Adipose tissue (tissue), 3 donors: ENCODE measurements around the gene MB21D2. TPM values are rescaled to one million over a fixed set of nuclear protein-coding genes. Genes with fewer than 3 reads are reported as not detected.
"Not testable (repeated sequence)": the region's sequence is repeated elsewhere in the genome, so short reads cannot be mapped to it uniquely, and the experiment has no call there.

ENCODE experiments used
- H3K27ac ChIP-seq: one replicate; pipeline ENCODE4 v1.5.1; 2013; ENCODE audit warnings: low read depth, low read length
- WGBS, 3 donors: extraction: QIAGEN DNeasy Blood & Tissue Kit; methylation state at CpG; one replicate each; pipeline ENCODE4 v1.1.7; 2013; 5-methylcytosine and 5-hydroxymethylcytosine counted together
- polyA plus RNA-seq, 3 donors: library from polyadenylated mRNA; stranded (reverse); fragments of 200-250 nt; gene quantifications; one replicate each; pipeline ENCODE4 v1.2.3, GENCODE V29; 2013
- donor health status: healthy with polysubstance abuse.
- donor health status: Bipolar disorder and iron deficiency.
- donor health status: healthy.

The MB21D2 gene
- polyA plus RNA-seq, 3 donors = 0.56 to 5.0 (median 4.6) TPM

- no peak overlapping the region for H3K27ac ChIP-seq
- WGBS, 3 donors = 90 to 93% (median 92%) methylated on average over 3 of the region's 3 CpGs
Measured at GRCh38 chr3:192794216-192794615, 123.4 kb downstream of the MB21D2 start.

- 89 to 97% (median 95%) methylated on average over 44 to 57 of the region's 57 CpGs for WGBS, 3 donors
- H3K27ac ChIP-seq = not testable (repeated sequence)
Measured at GRCh38 chr3:192788816-192789515, 128.7 kb downstream of the MB21D2 start.

- 80 to 90% (median 88%) methylated on average over 3 of the region's 3 CpGs for WGBS, 3 donors
- no peak overlapping the region for H3K27ac ChIP-seq
Measured at GRCh38 chr3:192778508-192778907, 139.1 kb downstream of the MB21D2 start.

- WGBS, 3 donors = 66 to 74% (median 74%) methylated on average over 4 of the region's 4 CpGs
- H3K27ac ChIP-seq = not testable (repeated sequence)
Measured at GRCh38 chr3:192774341-192774740, 143.3 kb downstream of the MB21D2 start.

GRCh38 chr3:192772240-192772894 is 145.3 kb downstream of the MB21D2 start:
- WGBS, 3 donors = 46 to 55% (median 48%) methylated on average over 5 of the region's 5 CpGs

GRCh38 chr3:192758654-192759053 is 159.0 kb downstream of the MB21D2 start:
- 68 to 88% (median 83%) methylated on average over 7 of the region's 7 CpGs for WGBS, 3 donors
- no peak overlapping the region for H3K27ac ChIP-seq

More at GRCh38 chr3:192772240-192772894, 145.3 kb downstream of the MB21D2 start:
- H3K27ac ChIP-seq = no peak overlapping the region

GRCh38 chr3:192751148-192751547 is 166.5 kb downstream of the MB21D2 start:
- 30 to 70% (median 33%) methylated on average over 2 of the region's 2 CpGs for WGBS, 3 donors
- H3K27ac ChIP-seq = no peak overlapping the region

- WGBS, 3 donors = 42 to 64% (median 49%) methylated on average over 5 of the region's 5 CpGs
- no peak overlapping the region for H3K27ac ChIP-seq
Measured at GRCh38 chr3:192750201-192750600, 167.5 kb downstream of the MB21D2 start.

- WGBS, 3 donors = 41 to 51% (median 42%) methylated on average over 3 of the region's 3 CpGs
- H3K27ac ChIP-seq = no peak overlapping the region
Measured at GRCh38 chr3:192747746-192748145, 169.9 kb downstream of the MB21D2 start.

GRCh38 chr3:192747145-192747544 is 170.5 kb downstream of the MB21D2 start:
- no peak overlapping the region for H3K27ac ChIP-seq
- 28 to 49% (median 43%) methylated on average over 1 of the region's 1 CpG for WGBS, 3 donors

Other genes with a start within 250 kb of the MB21D2 start
- gene FGF12, start 190.3 kb downstream of the MB21D2 start, polyA plus RNA-seq = 1 to 10 TPM in 2 of 3 donors, under 1 TPM in 1; 0.79 to 5.9 (median 2.6) TPM